K562 treated with DMSO at 1 percent for 48 hours (cell line): ENCODE measurements around the gene TFPI. TPM values are rescaled to one million over a fixed set of nuclear protein-coding genes. Genes with fewer than 3 reads are reported as not detected.

Source experiments
- total RNA-seq: library from RNA; unstranded; fragments of 300-600 nt; gene quantifications from 2 replicates; pipeline ENCODE4 v1.2.3, GENCODE V29; 2022; ENCODE audit warnings: low replicate concordance; ENCODE audit errors: extremely low read depth

The TFPI gene
- not detected in 2 replicates for total RNA-seq

DNA sequence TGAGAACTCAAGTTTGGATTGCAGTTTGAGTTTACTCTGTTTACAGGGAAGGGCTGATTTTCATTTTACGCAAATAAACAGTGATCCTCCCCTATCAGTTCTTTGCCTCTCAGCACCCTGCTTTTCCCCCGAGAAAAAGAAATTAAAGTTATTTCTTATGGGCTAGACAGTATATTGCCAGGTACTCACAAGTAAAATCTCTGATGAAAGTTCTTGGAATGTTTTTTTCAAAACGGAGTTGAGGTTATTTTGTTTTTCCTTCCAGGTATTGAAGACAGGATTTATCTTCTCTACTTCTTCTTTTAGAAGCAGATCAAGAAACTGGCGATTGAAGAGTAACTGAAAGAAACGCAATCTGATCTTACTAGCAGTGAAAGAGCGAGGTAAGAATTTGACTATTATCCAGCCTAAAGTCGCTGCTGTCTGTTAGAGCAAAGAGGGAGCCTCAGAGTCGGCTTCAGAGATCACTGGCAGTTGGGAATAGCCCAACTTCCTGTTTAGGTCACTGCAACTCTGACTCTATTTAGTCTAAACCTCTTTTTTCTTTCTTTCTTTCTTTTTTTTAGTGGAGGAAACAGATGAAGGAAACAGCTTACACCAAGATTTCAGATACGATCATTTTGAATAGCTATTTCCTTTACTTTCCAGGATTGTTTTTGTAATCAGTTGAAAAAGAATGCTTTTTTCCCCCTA is at the start of gene TFPI:
TSS of gene TFPI (minus strand) at position 425 of the 693 bp plus-strand sequence. CDS start 50,667 bp downstream, outside the sequence.

Other genes starting within 250 kb of the TFPI start
- gene CALCRL, start 106.2 kb downstream of the TFPI start, total RNA-seq, result not detected in 2 replicates